RWPE1 (cell line): ENCODE results near the gene MAN1A1.

Source experiments
- CTCF ChIA-PET: fragments of 350-600 bp; sonication (Branson Sonifier 250); formaldehyde crosslinking; extraction: SDS; loops from one replicate; lab custom pipeline; 2021; lab: Yijun Ruan, JAX
- POLR2A ChIA-PET: fragments of 400-600 bp; formaldehyde crosslinking; extraction: SDS; loops from one replicate; lab custom pipeline; 2020; ENCODE audit warnings: antibody characterized with exemption; ENCODE audit not compliant: low non-redundant PET; lab: Yijun Ruan, JAX
- DNase-seq: peaks from one replicate; pipeline ENCODE4 v3.0.0; 2012; ENCODE audit warnings: low spot score
- H3K27ac ChIP-seq: fragments of 450-650 bp; 2 replicates; pipeline ENCODE4 v1.5.1; 2017
- TF ChIP-seq, protein P1 (sequence below): fragments of 450-650 bp; conservative IDR thresholded peaks from 2 replicates; pipeline ENCODE4 v1.5.1; 2017; ENCODE audit warnings: low read depth, mild to moderate bottlenecking

MAN1A1 gene

DNA sequence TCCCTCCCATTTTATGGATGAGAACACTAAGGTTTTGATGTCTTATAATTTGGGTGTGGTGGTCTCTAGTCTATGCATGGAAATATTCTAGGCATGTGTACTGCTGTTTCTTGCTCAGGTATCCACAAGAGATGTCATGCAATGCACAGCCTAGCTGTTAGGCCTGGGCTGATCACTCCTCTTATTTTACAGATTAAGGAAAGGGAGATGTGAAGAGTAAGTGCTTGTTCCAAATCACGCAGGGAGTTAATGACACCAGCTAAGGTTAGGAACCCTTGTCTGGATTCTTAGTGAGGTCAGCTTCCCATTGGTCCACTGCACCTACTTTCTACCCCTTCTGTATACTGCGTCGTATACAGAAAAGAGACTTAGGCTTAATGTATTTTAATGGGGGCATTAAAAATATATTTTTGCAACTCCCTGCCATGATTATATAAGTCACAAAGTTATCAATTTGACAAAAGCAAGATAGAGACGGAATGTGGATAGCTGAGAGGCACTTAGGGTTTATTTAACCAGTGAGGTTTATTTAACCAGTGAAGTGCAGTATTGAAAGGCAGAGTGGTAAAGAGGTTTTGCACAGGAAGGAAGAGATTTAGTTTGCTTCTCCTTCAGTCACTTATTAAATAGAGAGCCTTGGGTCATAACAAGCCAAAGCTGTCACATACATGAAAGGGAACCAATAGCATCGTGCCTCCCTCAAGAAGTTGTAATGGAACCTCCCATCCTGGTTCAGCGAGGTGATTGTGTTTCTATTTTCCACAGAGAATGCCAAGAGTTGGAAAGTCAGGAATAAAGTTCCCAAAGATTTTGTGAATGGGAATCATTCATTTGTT lies 176.1 kb downstream of the MAN1A1 start:
- ChIA-PET POLR2A (no interaction called here), CTCF (interaction anchor here (0.8 kb wide), 1 partner anchor 25 kb away, joined by 3 read pairs; no protein-coding TSS in a partner anchor)
- H3K27ac ChIP-seq, result no peak overlapping the region
- TF ChIP-seq, protein P1, sequence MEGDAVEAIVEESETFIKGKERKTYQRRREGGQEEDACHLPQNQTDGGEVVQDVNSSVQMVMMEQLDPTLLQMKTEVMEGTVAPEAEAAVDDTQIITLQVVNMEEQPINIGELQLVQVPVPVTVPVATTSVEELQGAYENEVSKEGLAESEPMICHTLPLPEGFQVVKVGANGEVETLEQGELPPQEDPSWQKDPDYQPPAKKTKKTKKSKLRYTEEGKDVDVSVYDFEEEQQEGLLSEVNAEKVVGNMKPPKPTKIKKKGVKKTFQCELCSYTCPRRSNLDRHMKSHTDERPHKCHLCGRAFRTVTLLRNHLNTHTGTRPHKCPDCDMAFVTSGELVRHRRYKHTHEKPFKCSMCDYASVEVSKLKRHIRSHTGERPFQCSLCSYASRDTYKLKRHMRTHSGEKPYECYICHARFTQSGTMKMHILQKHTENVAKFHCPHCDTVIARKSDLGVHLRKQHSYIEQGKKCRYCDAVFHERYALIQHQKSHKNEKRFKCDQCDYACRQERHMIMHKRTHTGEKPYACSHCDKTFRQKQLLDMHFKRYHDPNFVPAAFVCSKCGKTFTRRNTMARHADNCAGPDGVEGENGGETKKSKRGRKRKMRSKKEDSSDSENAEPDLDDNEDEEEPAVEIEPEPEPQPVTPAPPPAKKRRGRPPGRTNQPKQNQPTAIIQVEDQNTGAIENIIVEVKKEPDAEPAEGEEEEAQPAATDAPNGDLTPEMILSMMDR, result no peak
- no peak for DNase-seq

DNA sequence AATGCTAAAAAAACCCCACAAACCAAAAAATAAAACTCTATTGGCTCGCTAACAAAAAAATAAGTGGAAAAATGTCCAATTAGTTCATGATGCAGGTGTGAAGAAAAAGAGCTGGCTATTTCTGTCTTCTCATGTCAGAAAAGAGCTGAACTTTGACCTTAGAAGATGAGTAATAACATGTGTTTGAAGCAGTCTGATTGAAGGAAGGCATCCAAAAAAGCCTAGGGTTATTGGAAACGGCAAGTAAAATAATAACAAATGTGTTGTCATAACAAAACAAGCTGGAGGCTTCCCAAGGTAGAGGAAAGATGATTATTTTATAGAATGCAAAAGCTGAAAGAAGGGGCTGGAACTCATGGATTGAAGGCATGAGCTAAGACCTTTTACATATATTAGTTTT lies 176.7 kb downstream of the MAN1A1 start:
- TF ChIP-seq, protein P1, result no peak
- ChIA-PET CTCF (interaction anchor here (0.8 kb wide), 1 partner anchor 24 kb away, joined by 3 read pairs; no protein-coding TSS in a partner anchor), POLR2A (no interaction called here)
- no peak overlapping the region for H3K27ac ChIP-seq
- DNase-seq, result peak; percentile 29

DNA sequence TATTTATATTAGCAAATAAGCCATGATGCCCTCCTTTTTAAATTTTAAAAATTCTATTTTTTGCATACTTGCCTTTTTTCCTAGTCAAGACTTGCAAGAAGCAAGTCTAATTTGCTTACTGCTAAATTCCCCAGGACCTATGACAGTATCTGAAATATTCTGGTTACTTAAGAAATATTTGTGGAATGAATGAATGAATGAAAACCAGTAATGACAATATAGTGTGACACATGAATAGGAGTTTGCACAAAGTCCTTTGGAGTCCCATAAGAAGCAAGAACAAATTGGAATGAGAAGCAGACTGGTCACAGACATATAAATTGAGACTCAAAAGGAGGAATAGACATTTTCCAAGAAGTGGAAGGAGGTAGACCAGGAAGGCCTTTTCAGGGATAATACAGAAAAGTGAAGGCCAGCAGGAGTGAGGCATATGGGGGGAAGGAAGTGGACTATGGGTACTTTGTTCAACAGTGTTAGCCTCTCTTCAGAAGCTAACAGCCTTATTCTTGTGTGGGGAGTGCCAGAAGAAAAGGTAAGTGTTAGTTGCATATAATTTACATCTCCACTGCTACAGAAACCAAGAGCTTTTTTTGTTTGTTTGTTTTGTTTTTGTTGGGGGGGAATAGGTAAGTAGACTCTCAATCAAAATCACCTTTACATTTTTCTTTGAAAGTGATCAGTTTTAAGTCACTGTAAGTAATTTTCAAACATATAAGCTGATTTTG lies 177.5 kb downstream of the MAN1A1 start:
- ChIA-PET POLR2A (no interaction called here), CTCF (interaction anchor here (0.8 kb wide), 1 partner anchor 24 kb away, joined by 3 read pairs; no protein-coding TSS in a partner anchor)
- DNase-seq, result no peak
- TF ChIP-seq, protein P1, result no peak
- no peak overlapping the region for H3K27ac ChIP-seq

DNA sequence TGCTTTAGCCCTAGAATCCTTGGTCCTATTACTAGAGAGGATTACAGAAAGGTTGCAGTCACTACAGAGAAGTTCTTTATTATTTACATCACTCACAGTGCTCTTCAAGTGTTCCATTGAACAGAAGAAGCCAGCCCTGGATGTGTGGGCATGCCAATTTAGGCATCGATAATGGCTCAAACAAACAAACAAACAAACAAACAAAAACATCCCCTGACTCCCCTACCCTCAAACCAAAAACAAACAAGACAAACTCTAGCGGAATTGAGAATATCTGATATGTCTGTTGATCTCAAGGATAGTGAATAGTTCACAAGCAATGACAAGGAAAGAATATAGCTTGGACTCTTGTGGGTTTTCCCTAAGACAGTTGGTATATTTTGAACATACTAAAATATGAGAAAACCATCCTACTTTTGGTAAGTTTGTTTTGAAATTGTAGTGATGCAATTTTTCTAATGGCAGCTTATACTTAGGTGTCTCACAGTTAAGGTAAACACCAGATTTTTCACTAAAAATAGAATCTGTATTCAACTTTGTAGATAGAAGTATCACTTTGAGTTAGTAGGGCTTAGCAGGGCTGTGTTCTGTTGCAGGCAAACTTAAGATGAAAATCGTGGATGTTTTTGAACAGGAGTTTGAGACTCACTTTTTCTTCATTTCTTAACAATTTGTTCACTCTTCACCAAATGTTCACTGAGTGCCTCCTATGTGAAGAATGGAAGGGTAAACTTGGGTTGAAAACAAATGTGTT lies 178.3 kb downstream of the MAN1A1 start:
- TF ChIP-seq, protein P1, result no peak
- CTCF ChIA-PET, result interaction anchor here (0.8 kb wide), 1 partner anchor 170 kb away, joined by 3 read pairs; no protein-coding TSS in a partner anchor
- POLR2A ChIA-PET, result no interaction called here
- DNase-seq, result no peak
- H3K27ac ChIP-seq, result no peak overlapping the region

DNA sequence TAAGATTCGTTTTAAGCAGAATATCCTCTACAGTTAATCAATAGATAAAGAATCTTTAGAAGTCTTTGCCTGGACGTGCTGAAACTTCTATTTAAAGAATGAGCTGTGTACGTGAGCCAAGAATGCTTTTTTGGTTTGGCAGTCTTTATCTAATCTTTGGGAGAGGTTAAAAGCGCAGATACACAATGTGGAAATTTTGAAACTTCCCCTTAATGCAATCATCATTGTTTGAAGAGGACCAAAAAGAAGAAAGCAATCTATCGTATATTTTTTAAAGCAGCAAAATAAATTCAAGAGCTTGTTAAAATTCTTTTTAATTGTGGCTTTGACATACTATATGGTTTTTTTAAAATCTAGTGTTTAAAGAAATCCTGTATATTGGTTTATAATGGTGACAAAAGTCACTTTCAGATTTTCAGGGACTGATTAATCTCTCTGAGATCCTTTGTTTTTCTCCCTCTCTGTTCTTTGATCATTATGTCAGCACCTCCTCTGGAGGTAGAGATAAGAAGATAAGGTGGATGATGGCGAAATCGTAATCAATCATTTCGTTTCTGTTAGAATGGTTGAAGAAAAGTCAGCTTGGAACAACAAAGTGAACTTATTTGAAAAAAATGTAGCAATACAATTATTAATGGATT lies 179.0 kb downstream of the MAN1A1 start:
- ChIA-PET POLR2A (no interaction called here), CTCF (interaction anchor here (0.8 kb wide), 1 partner anchor 171 kb away, joined by 3 read pairs; no protein-coding TSS in a partner anchor)
- DNase-seq, result no peak
- TF ChIP-seq, protein P1, result no peak
- H3K27ac ChIP-seq, result no peak overlapping the region
